HG03139 (cell line): Measurements from ENCODE around the gene HEPACAM2.

ENCODE experiments used
- ATAC-seq: cut with Tn5 transposase; IDR thresholded peaks from one replicate; pipeline ENCODE4 v1.9.1; 2021; ENCODE audit not compliant: unreplicated experiment

HEPACAM2 gene

GRCh38 chr7:93148144-93148543, 78.1 kb downstream of the HEPACAM2 start, which contains the start of gene SAMD9L:
Gene SAMD9L, minus strand, starts transcription at chr7:93148385. Its CDS starts 12,414 bp downstream, at chr7:93135971.
- ATAC-seq: peak; percentile 55

GRCh38 chr7:93147363-93147762, 78.9 kb downstream of the HEPACAM2 start:
- peak; percentile 82 for ATAC-seq

DNA sequence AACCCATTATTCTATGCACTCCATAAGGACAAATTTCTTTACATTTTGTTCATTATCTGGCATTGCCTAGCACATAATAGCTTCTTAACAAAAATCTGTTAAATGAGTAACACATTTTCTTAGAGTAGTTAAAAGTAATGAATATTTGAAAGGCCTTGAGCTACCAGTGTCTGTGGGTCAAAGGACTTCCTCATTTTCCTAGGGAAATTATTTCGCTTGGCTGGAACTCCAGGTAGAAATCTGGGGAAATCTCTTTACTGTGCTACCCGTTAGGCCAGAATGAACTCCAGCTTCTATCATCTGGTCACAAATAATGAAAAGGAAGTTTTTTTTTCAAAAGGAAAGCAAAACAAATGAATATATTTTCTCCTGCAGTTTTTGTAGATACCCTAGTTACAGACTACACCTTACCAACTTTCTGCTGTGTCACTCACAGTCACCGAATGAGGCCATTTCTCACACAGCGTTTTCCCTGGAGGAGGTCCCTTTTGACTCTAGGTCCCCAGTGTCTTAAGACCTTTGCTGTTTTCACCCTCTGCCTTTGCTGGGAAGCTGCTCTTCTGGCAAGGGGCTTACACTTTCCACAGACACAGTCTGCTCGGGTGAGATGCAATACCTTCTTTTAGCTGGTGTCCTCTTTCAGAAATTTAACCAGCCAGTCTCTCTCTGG, 79.7 kb downstream of the HEPACAM2 start:
- peak; percentile 24 for ATAC-seq

- no peak for ATAC-seq
Observed at GRCh38 chr7:93146036-93146435, 80.2 kb downstream of the HEPACAM2 start.

- no peak for ATAC-seq
Observed at GRCh38 chr7:93145354-93145753, 80.9 kb downstream of the HEPACAM2 start.

DNA sequence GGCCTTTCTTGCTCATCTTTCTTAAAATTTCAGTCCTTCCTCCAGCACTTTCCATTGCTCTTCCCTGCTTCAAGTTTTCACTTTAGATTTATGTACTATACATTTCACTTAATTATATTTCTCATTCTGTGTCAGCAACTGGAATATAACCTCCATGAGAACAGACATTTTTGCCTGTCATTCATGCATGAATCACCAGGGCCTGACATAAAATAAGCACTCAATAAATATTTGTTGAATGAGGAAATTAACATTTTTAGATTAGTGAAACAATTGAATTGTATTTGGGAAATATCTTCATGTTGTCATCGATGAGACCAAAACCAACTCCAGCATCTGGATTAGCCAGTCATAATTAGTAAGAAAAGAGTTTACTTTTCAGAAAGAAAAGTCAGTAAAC, 84.1 kb downstream of the HEPACAM2 start:
- ATAC-seq: no peak

GRCh38 chr7:93140582-93141191, 85.6 kb downstream of the HEPACAM2 start:
- ATAC-seq: no peak

- no peak for ATAC-seq
Observed at GRCh38 chr7:93138576-93138975, 87.7 kb downstream of the HEPACAM2 start.
